Measurements from ENCODE around the gene SIRPB1.
"Not testable (repeated sequence)": the region's sequence is repeated elsewhere in the genome, so short reads cannot be mapped to it uniquely, and the experiment has no call there.

The SIRPB1 gene

DNA sequence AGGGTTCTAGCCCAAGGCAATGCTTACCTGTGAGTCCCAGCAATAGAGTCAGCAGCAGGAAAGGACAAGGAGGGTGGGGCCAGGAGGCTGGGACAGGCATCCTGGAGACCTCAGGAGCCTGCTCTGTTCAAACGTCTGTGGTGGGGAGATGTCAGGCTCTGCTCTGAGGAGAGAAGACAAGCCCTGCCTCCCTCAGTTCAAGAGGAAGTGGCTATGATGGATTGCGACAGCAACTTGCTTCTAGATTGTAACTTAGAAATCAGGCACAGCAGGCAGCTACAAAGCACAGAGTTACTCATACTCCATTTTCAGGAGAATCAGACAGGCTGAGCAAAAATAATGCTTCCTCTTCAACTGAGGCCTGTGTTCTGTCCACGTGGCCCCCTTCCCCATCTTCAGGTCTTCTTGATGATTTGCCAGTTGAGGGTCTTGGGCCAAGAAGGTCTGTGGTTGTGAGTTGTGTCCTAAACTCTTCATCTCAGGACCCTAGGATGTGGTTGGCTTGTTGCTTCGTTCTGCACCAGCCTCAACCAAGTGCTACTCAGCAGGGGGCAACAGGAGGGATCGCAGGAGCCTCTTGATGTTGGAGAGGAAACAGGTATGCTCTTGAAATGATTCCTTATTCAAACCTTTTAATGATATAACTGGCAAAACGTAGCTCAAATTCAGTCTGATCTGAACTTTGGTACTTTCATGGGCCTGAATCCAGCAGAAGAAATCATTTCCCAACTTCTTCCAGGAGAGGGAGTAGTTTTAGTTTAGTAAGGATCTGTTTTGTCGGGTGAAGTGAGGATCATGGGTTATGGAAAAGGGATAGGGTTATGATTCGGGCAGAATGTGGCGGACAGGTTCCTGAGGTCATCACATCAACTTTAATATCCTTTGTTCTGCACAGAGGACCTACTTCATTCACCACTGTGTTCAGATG lies 31.0 kb downstream of the SIRPB1 start:
- no peak for DNase-seq

DNA sequence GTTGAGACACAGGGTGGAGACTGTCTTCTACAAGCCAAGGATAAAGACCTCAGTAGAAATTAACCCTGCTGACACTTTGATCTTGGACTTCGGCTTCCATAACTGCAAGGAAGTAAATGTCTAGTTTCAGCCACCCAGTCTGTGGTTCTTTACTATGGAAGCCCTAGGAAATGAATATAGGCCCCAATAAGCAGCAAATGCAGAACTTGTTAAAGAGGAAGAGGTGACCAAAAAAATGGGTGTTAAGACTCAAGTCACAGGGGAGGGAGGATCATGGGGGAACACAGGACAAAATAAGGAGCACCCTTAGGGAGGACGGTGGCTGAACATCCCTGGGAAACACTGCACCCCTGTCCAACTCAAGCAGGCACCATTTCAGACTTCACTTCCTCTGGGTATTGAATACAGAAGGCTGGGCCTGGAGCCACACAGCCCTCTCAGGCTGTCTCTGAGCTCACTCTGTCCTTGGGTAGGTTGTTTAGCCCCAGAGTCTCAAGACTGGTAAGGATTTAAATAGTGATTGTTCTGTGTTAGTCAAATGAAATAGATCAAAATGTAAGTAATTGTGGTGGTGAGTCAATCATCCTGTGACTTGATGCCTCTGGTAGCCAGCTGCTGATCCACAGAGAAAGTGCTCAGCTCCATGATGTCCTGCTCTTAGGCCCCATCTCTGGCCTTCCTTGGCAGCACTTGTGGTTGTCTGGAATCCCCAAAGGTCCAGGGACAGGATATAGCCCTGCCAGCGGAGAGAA lies 31.9 kb downstream of the SIRPB1 start:
- DNase-seq: no peak

DNA sequence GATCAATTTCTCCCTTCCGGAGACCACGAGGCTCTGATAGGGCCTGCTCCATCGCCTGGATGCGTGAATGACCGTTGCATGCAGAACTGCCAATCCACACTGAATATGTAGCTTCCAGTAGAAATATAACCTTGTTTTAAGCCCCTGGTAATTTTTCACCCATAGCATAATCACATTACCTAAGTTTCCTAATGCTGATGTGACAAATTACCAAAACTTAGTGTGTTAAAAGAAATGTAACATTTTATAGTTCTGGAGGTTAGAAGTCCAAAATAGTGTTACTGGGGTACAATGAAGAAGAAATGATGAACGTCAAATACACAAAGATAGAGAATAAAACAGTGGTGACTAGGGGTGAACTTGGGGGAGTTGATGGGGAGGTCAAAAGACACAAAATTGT lies 40.3 kb downstream of the SIRPB1 start:
- no peak for DNase-seq

DNA sequence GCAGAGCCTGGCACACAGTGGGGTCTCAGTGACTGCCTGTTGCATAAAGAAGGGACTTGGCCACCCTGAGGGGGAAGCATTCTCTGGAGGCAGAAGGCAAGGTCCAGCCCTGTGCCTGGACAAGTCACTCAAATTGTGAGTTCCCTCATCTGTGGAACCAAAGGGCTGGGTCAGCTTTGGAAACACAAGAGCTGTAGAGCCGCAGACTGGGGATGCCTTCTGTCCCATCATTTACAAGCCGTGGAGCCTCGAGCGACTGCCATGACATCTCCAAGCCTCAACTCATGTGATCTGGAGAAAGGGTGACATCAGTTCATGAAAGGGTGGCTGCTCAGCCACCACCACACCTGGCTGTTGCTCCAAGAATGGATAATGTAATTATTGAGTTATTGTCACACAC lies 41.9 kb downstream of the SIRPB1 start:
- no peak for DNase-seq

DNA sequence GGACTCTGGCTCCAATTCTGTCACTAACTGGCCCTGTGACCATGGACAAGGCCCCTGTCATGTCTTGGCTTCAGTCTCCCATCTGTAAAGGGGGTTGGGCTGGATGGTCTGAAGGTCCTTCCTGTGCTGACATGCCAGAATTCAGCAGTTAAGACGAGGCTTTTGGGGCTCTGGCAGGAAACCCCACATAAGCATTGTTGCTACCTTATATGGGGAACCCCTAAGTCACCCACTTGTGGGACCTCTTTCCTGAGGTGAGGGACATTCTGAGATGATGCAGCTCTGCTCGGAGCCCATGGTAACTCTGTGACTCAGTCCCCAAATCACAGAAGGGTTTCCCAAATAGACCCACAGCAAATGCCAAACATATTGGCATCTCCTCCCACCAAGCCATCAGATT lies 42.5 kb downstream of the SIRPB1 start:
- DNase-seq: not testable (repeated sequence)

DNA sequence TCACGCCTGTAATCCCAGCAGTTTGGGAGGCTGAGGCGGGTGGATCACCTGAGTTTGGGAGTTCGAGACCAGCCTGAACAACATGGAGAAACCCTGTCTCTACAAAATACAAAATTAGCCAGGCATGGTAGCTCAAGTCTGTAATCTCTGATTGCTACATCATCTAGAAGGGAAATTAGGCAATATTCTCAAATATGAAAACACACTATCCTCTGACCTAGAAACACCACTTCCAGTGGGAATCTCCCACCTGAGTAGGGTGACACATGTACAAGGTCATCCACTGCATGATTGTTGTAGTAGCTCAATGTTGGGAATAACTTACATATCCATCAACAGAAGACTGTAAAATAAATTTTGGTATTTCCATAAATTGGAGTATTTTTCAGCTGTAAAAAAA lies 43.2 kb downstream of the SIRPB1 start:
- no peak for DNase-seq

DNA sequence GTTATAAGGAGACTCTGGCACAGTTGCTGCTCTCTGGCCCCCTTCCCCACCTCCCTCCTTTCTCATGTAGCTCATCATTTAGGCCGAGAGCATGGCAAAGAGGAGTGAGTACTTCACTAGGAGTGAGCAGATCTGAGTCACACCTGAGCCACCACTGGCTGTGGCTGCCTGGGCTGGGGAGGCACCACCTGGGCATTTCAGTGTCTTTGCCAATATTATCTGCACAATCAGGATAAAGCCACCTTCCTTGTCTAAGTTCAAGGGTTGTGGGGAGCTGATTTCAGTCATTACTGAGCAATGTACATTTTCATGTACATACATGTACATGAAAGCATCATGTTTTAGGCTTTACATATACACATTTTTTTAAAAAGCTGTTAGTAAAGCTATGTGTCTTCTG lies 43.8 kb downstream of the SIRPB1 start:
- DNase-seq: not testable (repeated sequence)

DNA sequence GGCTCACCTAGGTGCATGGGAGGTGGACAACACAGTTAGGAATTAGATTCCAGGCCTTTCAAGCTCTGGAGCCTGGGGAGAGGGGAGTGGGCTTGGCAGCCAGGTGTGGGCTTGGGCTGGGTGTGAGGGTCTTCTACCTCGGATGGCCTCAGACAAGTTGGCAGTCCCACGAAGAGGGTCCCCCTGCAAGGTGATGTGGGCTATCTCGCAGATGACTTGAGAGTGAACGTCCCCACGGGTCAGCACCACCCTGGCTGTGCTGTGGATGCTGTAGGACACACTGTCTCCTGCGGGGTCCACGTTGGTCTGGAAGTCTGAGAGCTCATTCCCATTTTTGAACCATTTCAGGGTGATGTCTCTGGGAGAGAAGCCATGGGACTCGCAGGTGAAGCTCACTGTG lies 48.2 kb downstream of the SIRPB1 start:
- not testable (repeated sequence) for DNase-seq

All from fibroblast of skin of right biceps (primary cell).